Endothelial cell of umbilical vein (primary cell): ENCODE measurements around the gene THEM5. TPM values are rescaled to one million over a fixed set of nuclear protein-coding genes. Genes with fewer than 3 reads are reported as not detected.

Source experiments
- BruUV-seq: library from RNA; stranded (reverse); fragments of 400-500 nt; replicated peaks from 2 replicates; lab custom pipeline; 2021; lab: Mats Ljungman, UMichigan
- CTCF ChIA-PET: fragments of 300-600, 350-600 bp; sonication (Branson Sonifier 250); formaldehyde crosslinking; loops from one replicate; lab custom pipeline; 2021; ENCODE audit warnings: antibody characterized with exemption, inconsistent platforms; lab: Charles Lee
- POLR2A ChIA-PET: fragments of 300-600, 350-600 bp; sonication (Branson Sonifier 250); formaldehyde crosslinking; loops from one replicate; lab custom pipeline; 2021; ENCODE audit warnings: antibody characterized with exemption, inconsistent platforms; lab: Charles Lee
- DNase-seq: peaks from one replicate; pipeline ENCODE4 v3.0.0-alpha.2; 2011; ENCODE audit warnings: low read depth, low spot score
- FAIRE-seq: peaks from 2 replicates; lab custom pipeline; 2011; peaks lifted over from hg19 to GRCh38; lab: Jason Lieb, UNC
- H2AFZ ChIP-seq: 2 replicates; pipeline ENCODE4 v1.6.0; 2012; ENCODE audit warnings: low read depth, low read length, control low read depth, inconsistent platforms
- H3K27ac ChIP-seq: 2 replicates; pipeline ENCODE4 v1.5.1; 2011; ENCODE audit warnings: low read depth, mild to moderate bottlenecking, control low read depth, low read length, moderate library complexity; ENCODE audit not compliant: insufficient read depth
- H3K27me3 ChIP-seq, 2 experiments: 2 replicates each; pipeline versions ENCODE4 v1.6.0 to v1.6.1; 2011; ENCODE audit warnings: low read length in 2 of 2, mixed read lengths in 1 of 2; ENCODE audit not compliant: control insufficient read depth in 2 of 2, insufficient read depth in 2 of 2
- H3K36me3 ChIP-seq, 2 experiments: 2 replicates in 1 of 2; 3 replicates in 1 of 2; pipeline ENCODE4 v1.5.1; 2011; ENCODE audit warnings: low read length in 2 of 2, mild to moderate bottlenecking in 1 of 2, moderate library complexity in 1 of 2; ENCODE audit not compliant: control insufficient read depth in 2 of 2, insufficient read depth in 2 of 2; ENCODE audit errors: extremely low read depth in 1 of 2
- H3K4me1 ChIP-seq: 3 replicates; pipeline ENCODE4 v1.5.1; 2011; ENCODE audit warnings: mild to moderate bottlenecking, low read length; ENCODE audit not compliant: control insufficient read depth, insufficient read depth; ENCODE audit errors: extremely low read depth
- H3K4me2 ChIP-seq: 2 replicates; pipeline ENCODE4 v1.6.1; 2011; ENCODE audit warnings: low read length, control low read depth, mixed read lengths; ENCODE audit not compliant: insufficient read depth
- H3K4me3 ChIP-seq, 3 experiments: fragments of 200-600 bp in 1 of 3; sonication (generic), shearing (Covaris generic) in 1 of 3; replicated peaks in 1 of 3; 2 replicates each; pipeline ENCODE4 v1.5.1; 2011 to 2016; ENCODE audit warnings: control low read depth in 3 of 3, low read length in 3 of 3, mild to moderate bottlenecking in 2 of 3, inconsistent platforms in 1 of 3, low read depth in 1 of 3, moderate library complexity in 1 of 3; ENCODE audit not compliant: insufficient read depth in 1 of 3
- H3K79me2 ChIP-seq: 2 replicates; pipeline ENCODE4 v1.6.0; 2012; ENCODE audit warnings: low read length, inconsistent platforms; ENCODE audit not compliant: control insufficient read depth, insufficient read depth
- H3K9ac ChIP-seq: replicated peaks from 2 replicates; pipeline ENCODE3; 2011; ENCODE audit warnings: low read length, control low read depth; ENCODE audit not compliant: insufficient read depth; ENCODE audit errors: extremely low read depth
- H3K9me1 ChIP-seq: replicated peaks from 3 replicates; pipeline ENCODE4 v1.6.0; 2011; ENCODE audit warnings: mild to moderate bottlenecking, low read length; ENCODE audit not compliant: control insufficient read depth, insufficient read depth; ENCODE audit errors: extremely low read depth
- H3K9me3 ChIP-seq: replicated peaks from 2 replicates; pipeline ENCODE4 v1.5.1; 2012; ENCODE audit warnings: low read length, inconsistent platforms; ENCODE audit not compliant: control insufficient read depth, insufficient read depth
- H4K20me1 ChIP-seq: replicated peaks from 2 replicates; pipeline ENCODE3; 2011; ENCODE audit warnings: mild to moderate bottlenecking, low read length; ENCODE audit not compliant: control insufficient read depth, insufficient read depth; ENCODE audit errors: extremely low read depth
- FOS ChIP-seq: IDR thresholded peaks from 2 replicates; pipeline ENCODE4 v1.6.1; 2011; ENCODE audit warnings: mild to moderate bottlenecking, low read length, moderate library complexity, borderline replicate concordance; ENCODE audit not compliant: insufficient read depth
- GATA2 ChIP-seq: IDR thresholded peaks from 2 replicates; pipeline ENCODE4 v1.7.0; 2011; ENCODE audit warnings: low read depth, mild to moderate bottlenecking, moderate library complexity, mixed read lengths, low read length; ENCODE audit not compliant: insufficient read length, insufficient read depth
- MAX ChIP-seq: IDR thresholded peaks from 2 replicates; pipeline ENCODE4 v1.6.1; 2011; ENCODE audit not compliant: insufficient read depth, insufficient read length
- MYC ChIP-seq: IDR thresholded peaks from one replicate; pipeline ENCODE4 v1.6.1; 2011; ENCODE audit warnings: mild to moderate bottlenecking, low read depth, low read length
- POLR2A ChIP-seq: IDR thresholded peaks from 2 replicates; pipeline ENCODE4 v1.6.1; 2012; ENCODE audit warnings: low read depth, mild to moderate bottlenecking, control low read depth, low read length
- POLR2AphosphoS5 ChIP-seq: IDR thresholded peaks from 2 replicates; pipeline ENCODE4 v1.6.1; 2012; ENCODE audit warnings: low read depth, mild to moderate bottlenecking, control low read depth, low read length, moderate library complexity; ENCODE audit not compliant: insufficient read depth
- dilution Hi-C: fragments of 300-500 bp; cut with MboI; formaldehyde crosslinking; loops from one replicate; pipeline ENCODE4 v1.15.0; 2019; ENCODE audit warnings: low sequenced_read_pairs; ENCODE audit not compliant: extremely low pct_ligation_motif_present
- intact Hi-C: fragments of 100-400 bp; cut with micrococcal nuclease; formaldehyde crosslinking; loops from one replicate; pipeline ENCODE4 v1.10.0; 2022
- polyA plus RNA-seq, 4 experiments: library from polyadenylated mRNA; depleted of rRNA in 3 of 4; stranded (reverse) in 3 of 4; unstranded in 1 of 4; fragments of >200 nt; gene quantifications; 2 replicates each; pipeline versions ENCODE4 v1.2.1 to v1.2.3, GENCODE V29; 2011 to 2012; ENCODE audit warnings: missing spikeins in 1 of 4
- total RNA-seq: library from RNA; stranded (reverse); gene quantifications from 2 replicates; pipeline ENCODE4 v1.2.3, GENCODE V29; 2021

THEM5 gene
- total and polyA plus RNA-seq, 2 donors (not counting 3 experiments of a cell fraction or from before 2014, with no cell fraction given), result not detected

- FAIRE-seq, result no peak
- no peaks in the 10 kb centered on the region for H3K9me3 ChIP-seq
- intact Hi-C loops (no loop called here), dilution Hi-C loops (no loop called here)
- H3K79me2 ChIP-seq, result no peaks in the 10 kb centered on the region
- no peak overlapping the region for H3K9ac ChIP-seq
- CTCF ChIA-PET, result interaction anchor here (0.6 kb wide), 1 partner anchor 33 kb away, joined by 3 read pairs; no protein-coding TSS in a partner anchor
- no peak overlapping the region for H3K4me3 ChIP-seq
- POLR2A ChIA-PET, result no interaction called here
- H3K4me1 ChIP-seq, result no peaks in the 10 kb centered on the region
- no peak overlapping the region for H3K4me2 ChIP-seq
- DNase-seq, result no peak
- peaks cover 17 to 19% of the 10 kb centered on the region in 2 experiments for H3K27me3 ChIP-seq
- no peaks in the 10 kb centered on the region for H3K9me1 ChIP-seq
- no peak overlapping the region for H2AFZ ChIP-seq
- TF ChIP-seq POLR2AphosphoS5, result no peak
- TF ChIP-seq POLR2A, result no peak
- no peak for TF ChIP-seq MYC
- no peaks in the 10 kb centered on the region for H4K20me1 ChIP-seq
- BruUV-seq, result no TSS peak
- no peaks in the 10 kb centered on the region for H3K36me3 ChIP-seq
- H3K27ac ChIP-seq, result no peak overlapping the region
Observed at GRCh38 chr1:151809985-151810556, 43.4 kb downstream of the THEM5 start.

GRCh38 chr1:151809290-151809984 is 44.1 kb downstream of the THEM5 start:
- Histone ChIP-seq H3K27ac (no peak overlapping the region), H3K36me3 (no peaks in the 10 kb centered on the region), H3K9me1 (no peaks in the 10 kb centered on the region), H4K20me1 (no peaks in the 10 kb centered on the region), H3K4me2 (no peak overlapping the region), H3K9ac (no peak overlapping the region), H3K4me3 (no peak overlapping the region), H3K79me2 (no peaks in the 10 kb centered on the region), H3K9me3 (no peaks in the 10 kb centered on the region), H2AFZ (no peak overlapping the region), H3K4me1 (no peaks in the 10 kb centered on the region), H3K27me3 (peaks cover 17 to 19% of the 10 kb centered on the region in 2 experiments)
- BruUV-seq, result no TSS peak
- CTCF ChIA-PET, result interaction anchor here (0.6 kb wide), 1 partner anchor 32 kb away, joined by 3 read pairs; no protein-coding TSS in a partner anchor
- POLR2A ChIA-PET, result no interaction called here
- no peak for FAIRE-seq
- dilution Hi-C loops, result no loop called here
- no peak for DNase-seq
- intact Hi-C loops, result no loop called here
- no peak for TF ChIP-seq POLR2A
- no peak for TF ChIP-seq MYC
- TF ChIP-seq FOS, result no peak
- TF ChIP-seq POLR2AphosphoS5, result no peak
- no peak for TF ChIP-seq MAX
- no peak for TF ChIP-seq GATA2
